ENCODE data around the gene COL15A1. TPM values are rescaled to one million over a fixed set of nuclear protein-coding genes. Genes with fewer than 3 reads are reported as not detected.

The COL15A1 gene
- total RNA-seq, 2 donors from 2014 or later = 73.3 to 75.0 TPM

GRCh38 chr9:99040251-99040900 is 96.7 kb downstream of the COL15A1 start:
- intact Hi-C loops (cut with DNase I) = no loop called here
- ATAC-seq (no peak), DNase-seq (no peak)

- ATAC-seq (peak; percentile 30 to 35), DNase-seq (no peak)
- intact Hi-C loops (cut with DNase I) = no loop called here
Measured at GRCh38 chr9:99040911-99041582, 97.3 kb downstream of the COL15A1 start.

GRCh38 chr9:99041618-99042017 is 97.9 kb downstream of the COL15A1 start:
- DNase-seq (no peak), ATAC-seq (no peak)
- intact Hi-C loops (cut with DNase I) = no loop called here

GRCh38 chr9:99042620-99043019 is 98.9 kb downstream of the COL15A1 start:
- intact Hi-C loops (cut with DNase I) = no loop called here
- DNase-seq (no peak), ATAC-seq (no peak)

- no peak for DNase-seq
- intact Hi-C loops (cut with DNase I) = no loop called here
- no peak for ATAC-seq
Measured at GRCh38 chr9:99044827-99045226, 101.1 kb downstream of the COL15A1 start.

- ATAC-seq (no peak), DNase-seq (no peak)
- intact Hi-C loops (cut with DNase I) = no loop called here
Measured at GRCh38 chr9:99046068-99046467, 102.4 kb downstream of the COL15A1 start.

GRCh38 chr9:99046542-99047071 is 102.9 kb downstream of the COL15A1 start:
- no peak for DNase-seq
- intact Hi-C loops (cut with DNase I) = no loop called here
- ATAC-seq = no peak

- ATAC-seq (no peak), DNase-seq (no peak)
- intact Hi-C loops (cut with DNase I) = no loop called here
Measured at GRCh38 chr9:99049228-99049627, 105.5 kb downstream of the COL15A1 start.

GRCh38 chr9:99049641-99050040 is 105.9 kb downstream of the COL15A1 start:
- ATAC-seq (no peak), DNase-seq (no peak)
- intact Hi-C loops (cut with DNase I) = no loop called here

- ATAC-seq = peak in 1 of 2 donors; percentile 4
Measured at GRCh38 chr9:99050292-99050911, 106.7 kb downstream of the COL15A1 start.

GRCh38 chr9:99050924-99051323 is 107.2 kb downstream of the COL15A1 start:
- no peak for DNase-seq
- intact Hi-C loops (cut with DNase I) = no loop called here

More at GRCh38 chr9:99050292-99050911, 106.7 kb downstream of the COL15A1 start:
- DNase-seq = no peak
- intact Hi-C loops (cut with DNase I) = no loop called here

GRCh38 chr9:99051406-99051805 is 107.7 kb downstream of the COL15A1 start:
- DNase-seq (no peak), ATAC-seq (no peak)
- intact Hi-C loops (cut with DNase I) = no loop called here

More at GRCh38 chr9:99050924-99051323, 107.2 kb downstream of the COL15A1 start:
- peak in 1 of 2 donors; percentile 34 for ATAC-seq

GRCh38 chr9:99051851-99052250 is 108.1 kb downstream of the COL15A1 start:
- no peak for ATAC-seq
- intact Hi-C loops (cut with DNase I) = no loop called here
- no peak for DNase-seq

GRCh38 chr9:99052815-99053715 is 109.4 kb downstream of the COL15A1 start:
- DNase-seq = no peak
- ATAC-seq = no peak
- intact Hi-C loops (cut with DNase I) = no loop called here

GRCh38 chr9:99054581-99054980 is 110.9 kb downstream of the COL15A1 start:
- intact Hi-C loops (cut with DNase I) = no loop called here
- DNase-seq = no peak
- no peak for ATAC-seq

- intact Hi-C loops (cut with DNase I) = no loop called here
- DNase-seq (no peak), ATAC-seq (no peak)
Measured at GRCh38 chr9:99055384-99055783, 111.7 kb downstream of the COL15A1 start.

GRCh38 chr9:99056186-99056585 is 112.5 kb downstream of the COL15A1 start:
- ATAC-seq (no peak), DNase-seq (no peak)
- intact Hi-C loops (cut with DNase I) = no loop called here

- intact Hi-C loops (cut with DNase I) = no loop called here
- no peak for DNase-seq
- ATAC-seq = no peak
Measured at GRCh38 chr9:99056886-99057664, 113.4 kb downstream of the COL15A1 start.
